Urothelium cell line (cell line): Measurements from ENCODE around the gene IMMP2L.
"Not testable (repeated sequence)": the region's sequence is repeated elsewhere in the genome, so short reads cannot be mapped to it uniquely, and the experiment has no call there.

ENCODE experiments used
- DNase-seq: peaks from one replicate; pipeline ENCODE4 v3.0.0; 2011; ENCODE audit warnings: low spot score, mixed read lengths
- FAIRE-seq: peaks from 2 replicates; lab custom pipeline; 2011; peaks lifted over from hg19 to GRCh38; lab: Jason Lieb, UNC

Gene IMMP2L

DNA sequence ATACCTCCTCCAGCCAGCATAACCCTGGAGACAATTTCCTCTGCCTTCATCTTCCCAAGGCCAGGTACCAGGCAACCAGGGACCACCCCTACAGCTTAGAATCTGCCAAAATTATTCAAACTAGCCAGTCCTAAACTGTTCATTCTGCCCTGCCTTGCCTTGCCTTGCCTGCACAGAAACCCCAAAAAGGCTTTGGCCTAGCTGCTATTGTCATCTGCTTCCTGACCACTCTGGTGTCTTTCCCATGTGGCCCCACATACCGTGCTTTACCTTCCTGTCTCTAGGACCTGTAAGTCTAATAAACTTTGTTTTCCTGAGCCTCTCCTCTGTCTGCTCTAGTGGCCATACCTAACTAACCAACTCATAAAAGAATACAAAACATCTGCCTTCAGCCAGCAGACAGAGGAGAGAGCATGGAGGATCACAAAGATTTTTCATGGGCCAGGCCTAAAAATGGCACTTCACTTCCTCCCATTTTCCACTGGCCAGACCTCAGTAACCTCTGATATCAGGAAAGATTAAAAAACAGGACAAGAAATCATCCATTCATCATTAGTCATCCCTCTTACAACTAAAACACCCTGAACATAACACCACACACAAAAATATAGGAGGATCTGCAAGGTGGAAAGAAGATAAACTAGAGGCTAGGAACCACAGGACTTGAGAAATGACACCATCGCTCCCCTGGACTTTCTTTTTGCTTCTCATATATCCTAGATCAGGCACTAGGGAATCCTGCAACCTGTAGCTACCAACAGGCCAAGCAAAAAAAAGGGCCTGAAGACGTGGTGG, 51.5 kb downstream of the IMMP2L start:
- DNase-seq (no peak), FAIRE-seq (no peak)

- DNase-seq (no peak), FAIRE-seq (no peak)
These were observed 52.2 kb downstream of the IMMP2L start for GRCh38 chr7:111510062-111510461.

- FAIRE-seq: no peak
These were observed 53.0 kb downstream of the IMMP2L start for GRCh38 chr7:111509288-111509687.

DNA sequence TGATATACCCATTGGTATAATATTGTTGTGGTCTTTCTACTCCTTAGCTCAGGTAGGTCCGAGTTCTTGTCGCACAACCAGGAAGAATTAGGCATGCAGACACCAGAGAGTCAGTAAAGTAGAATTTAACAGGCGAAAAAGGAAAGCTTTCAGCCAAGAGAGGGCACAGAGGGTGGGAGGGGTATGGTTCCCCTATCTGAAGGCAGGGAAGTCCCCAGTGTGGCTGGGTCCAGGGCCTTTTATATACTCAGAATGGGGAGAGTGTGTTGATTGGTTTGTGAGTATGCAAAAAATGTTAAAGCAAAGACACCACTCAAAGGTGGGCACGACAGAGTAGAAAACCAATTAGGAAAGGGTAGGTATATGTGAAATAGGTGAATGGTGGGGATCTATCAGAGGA, 53.9 kb downstream of the IMMP2L start:
- no peak for FAIRE-seq
- DNase-seq: no peak

More at GRCh38 chr7:111509288-111509687, 53.0 kb downstream of the IMMP2L start:
- no peak for DNase-seq

DNA sequence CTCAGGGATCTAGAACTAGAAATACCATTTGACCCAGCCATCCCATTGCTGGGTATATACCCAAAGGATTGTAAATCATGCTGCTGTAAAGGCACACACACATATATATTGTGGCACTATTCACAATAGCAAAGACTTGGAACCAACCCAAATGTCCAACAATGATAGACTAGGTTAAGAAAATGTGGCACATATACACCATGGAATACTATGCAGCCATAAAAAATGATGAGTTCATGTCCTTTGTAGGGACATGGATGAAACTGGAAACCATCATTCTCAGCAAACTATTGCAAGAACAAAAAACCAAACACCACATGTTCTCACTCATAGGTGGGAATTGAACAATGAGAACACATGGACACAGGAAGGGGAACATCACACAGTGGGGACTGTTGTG, 56.9 kb downstream of the IMMP2L start:
- FAIRE-seq, DNase-seq: not testable (repeated sequence)

DNA sequence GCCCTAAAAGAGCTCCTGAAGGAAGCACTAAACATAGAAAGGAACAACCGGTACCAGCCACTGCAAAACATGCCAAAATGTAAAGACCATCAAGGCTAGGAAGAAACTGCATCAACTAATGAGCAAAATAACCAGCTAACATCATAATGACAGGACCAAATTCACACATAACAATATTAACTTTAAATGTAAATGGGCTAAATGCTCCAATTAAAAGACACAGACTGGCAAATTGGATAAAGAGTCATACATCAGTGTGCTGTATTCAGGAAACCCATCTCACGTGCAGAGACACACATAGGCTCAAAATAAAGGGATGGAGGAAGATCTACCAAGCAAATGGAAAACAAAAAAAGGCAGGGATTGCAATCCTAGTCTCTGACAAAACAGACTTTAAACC, 60.5 kb downstream of the IMMP2L start:
- not testable (repeated sequence) for FAIRE-seq, DNase-seq

DNA sequence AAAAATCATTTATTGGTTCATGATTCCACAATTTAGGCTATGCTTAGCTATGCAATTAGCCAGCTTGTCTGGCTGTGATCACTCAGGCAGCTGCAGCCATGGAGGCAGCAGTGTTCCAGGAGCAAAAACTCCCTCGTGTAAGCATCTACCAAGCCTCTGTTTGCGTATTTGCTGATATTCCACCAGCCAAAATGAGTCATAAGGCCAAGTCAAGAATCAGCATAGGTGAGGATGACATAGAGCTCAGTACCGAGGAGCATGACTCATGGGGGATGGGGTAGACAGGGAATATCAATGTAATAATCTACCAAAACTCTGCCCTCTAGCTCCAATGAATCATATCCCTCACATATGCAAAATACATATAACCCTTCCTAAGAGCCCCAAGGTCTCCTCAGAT, 63.3 kb downstream of the IMMP2L start:
- FAIRE-seq (no peak), DNase-seq (peak; percentile 64)

GRCh38 chr7:111498391-111499007, 63.8 kb downstream of the IMMP2L start:
- FAIRE-seq: no peak

GRCh38 chr7:111495173-111495810, 67.0 kb downstream of the IMMP2L start:
- FAIRE-seq: no peak
- no peak for DNase-seq

More at GRCh38 chr7:111498391-111499007, 63.8 kb downstream of the IMMP2L start:
- no peak for DNase-seq

- FAIRE-seq (no peak), DNase-seq (no peak)
These were observed 70.1 kb downstream of the IMMP2L start for GRCh38 chr7:111492234-111492633.

GRCh38 chr7:111486472-111487142, 75.7 kb downstream of the IMMP2L start:
- peak; percentile 30 for DNase-seq

DNA sequence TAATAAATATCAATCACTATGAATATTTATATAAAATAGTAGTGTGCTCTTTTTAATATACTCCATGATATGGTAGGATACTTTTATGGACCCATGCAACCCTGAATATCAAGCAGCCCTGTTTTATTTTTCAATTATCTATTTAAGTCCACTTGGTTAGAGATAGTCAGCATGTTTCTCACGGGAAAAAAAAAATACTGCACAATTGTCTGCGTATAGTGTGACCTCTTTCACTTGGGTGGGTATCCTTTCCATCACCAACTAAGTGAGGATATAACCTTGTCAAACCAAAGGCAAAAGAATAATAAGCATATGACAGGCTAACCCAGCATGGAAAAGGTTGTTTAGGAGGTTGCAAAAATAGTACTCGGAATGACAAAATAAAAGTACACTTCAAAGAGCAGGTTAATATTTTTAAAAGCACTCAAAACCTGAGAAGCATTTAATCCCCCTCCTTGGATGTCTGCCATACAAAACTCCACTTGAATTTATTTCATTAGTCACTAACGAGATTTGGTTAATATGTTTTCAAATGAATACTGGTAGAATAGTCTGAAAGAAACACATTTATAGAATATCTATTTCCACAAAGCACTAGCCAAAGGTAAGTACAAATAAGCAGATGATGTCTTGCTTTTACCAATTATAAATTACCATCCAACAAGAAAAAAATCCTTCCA, 76.5 kb downstream of the IMMP2L start:
- FAIRE-seq: no peak

More at GRCh38 chr7:111486472-111487142, 75.7 kb downstream of the IMMP2L start:
- FAIRE-seq: no peak

DNA sequence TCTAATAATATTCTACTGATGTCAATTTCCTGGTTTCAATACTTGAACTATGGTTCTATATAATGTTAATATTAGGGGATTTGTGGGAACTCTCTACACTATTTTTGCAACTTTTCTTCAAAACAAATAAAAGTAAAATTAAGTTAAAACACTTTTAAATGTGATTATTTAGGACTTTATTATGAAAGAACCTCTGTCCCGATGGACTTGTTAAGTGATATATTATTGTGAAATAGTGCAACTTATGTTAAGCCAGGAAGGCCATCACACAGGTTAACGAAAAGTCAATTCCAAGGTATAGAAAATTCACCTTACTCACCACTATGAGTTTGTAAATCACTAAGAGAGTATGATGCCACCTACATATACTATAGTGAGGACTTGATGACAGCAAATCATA, 79.2 kb downstream of the IMMP2L start:
- DNase-seq: no peak
- FAIRE-seq: no peak

More for the DNA sequence above, 76.5 kb downstream of the IMMP2L start:
- no peak for DNase-seq

DNA sequence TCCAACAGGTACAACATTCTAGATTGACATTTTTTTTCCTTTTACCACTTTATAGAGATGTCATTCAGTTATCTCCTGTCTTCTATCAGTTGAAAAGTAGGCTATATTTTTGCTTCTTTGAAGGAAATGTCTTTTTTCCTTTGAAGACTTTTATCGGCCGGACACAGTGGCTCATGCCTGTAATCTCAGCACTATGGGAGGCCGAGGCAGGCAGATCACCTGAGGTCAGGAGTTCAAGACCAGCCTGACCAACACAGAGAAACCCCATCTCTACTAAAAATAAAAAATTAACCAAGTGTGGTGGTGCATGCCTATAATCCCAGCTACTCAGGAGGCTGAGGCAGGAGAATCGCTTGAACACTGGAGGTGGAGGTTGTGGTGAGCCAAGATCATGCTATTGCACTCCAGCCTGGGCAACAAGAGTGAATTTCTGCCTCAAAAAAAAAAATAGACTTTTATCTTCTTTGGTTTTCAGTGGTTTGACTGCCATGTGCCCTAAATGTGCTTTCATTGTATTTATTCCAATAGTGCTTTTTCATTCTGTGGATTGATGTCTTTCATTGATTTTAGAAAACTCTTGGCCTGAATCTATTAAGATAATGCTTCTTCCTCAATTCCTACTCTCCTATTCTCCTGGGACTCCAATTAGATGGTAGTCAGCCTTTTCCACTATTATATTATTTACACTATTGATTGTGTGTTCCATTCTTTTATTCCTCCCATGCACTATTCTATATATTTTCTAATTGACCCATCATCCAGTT, 84.6 kb downstream of the IMMP2L start:
- FAIRE-seq: no peak
- no peak for DNase-seq

DNA sequence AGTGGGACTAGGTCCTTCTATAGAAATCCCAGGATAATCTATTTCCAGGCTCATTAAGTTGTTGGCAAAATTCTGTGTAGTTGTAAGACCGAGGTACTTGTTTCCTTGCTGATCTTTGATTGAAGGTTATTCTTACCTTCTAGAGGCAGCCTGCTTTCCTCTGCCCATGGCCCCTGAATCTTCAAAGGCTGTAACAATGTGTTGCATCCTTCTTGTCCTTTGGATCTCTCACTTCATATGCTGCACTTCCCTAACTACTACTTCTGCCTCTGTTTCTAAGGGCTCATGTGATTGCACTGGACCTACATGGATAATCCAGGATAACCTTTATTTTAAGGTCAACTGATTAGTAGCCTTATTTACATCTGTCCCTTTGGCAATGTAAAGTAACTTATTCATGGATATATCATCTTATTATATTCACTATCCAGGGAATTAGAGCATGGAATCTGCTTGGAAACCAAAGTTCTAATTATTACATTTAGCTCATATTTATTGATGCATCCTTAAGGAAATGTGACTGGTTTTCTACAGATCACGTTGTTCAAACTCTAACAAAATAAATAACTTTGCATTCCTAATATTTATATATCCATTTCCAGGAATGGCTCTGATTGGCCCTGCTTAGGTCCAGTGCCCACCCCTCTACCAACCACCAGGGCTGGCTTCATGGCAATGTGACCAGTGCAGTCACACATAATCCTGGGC, 85.6 kb downstream of the IMMP2L start:
- FAIRE-seq: no peak
- no peak for DNase-seq

GRCh38 chr7:111475959-111476358, 86.3 kb downstream of the IMMP2L start:
- FAIRE-seq (no peak), DNase-seq (no peak)

- DNase-seq: no peak
- FAIRE-seq: no peak
These were observed 86.9 kb downstream of the IMMP2L start for GRCh38 chr7:111475419-111475748.

DNA sequence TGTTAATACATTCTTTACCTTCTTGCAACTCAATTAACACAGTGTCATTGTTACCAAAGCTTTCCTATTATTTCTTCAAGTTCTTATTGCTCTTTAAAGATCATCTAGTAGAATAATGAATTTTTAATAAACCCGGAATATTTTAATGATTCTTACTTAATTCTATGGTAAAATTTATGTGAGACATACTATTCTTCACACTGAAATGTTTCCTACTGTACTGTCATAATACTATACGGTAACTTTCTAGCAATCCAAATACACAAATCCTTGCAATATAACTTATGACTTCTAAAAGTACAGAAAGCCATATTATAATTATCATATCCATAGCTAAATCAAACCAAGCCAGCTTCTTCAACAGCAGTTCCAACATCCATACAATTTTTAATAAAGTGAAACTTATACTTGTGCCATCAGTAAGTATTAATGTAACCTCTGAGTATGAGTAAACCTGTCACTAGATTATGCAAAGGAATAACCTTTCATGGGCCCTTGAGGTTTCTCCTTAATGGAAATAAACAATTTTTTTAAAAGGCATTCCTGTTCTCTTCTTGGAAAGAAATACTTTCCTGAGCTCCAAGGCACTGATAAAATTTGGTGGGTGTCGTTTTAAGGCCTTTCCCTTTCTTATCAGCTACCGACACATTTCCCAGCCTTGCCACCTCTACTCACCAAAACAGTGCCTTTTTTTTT, 87.4 kb downstream of the IMMP2L start:
- DNase-seq (no peak), FAIRE-seq (no peak)
